GM12865 (cell line): Measurements from ENCODE around the gene CRISP2.

ENCODE experiments used
- DNase-seq: peaks from one replicate; pipeline ENCODE4 v3.0.0; 2010; ENCODE audit warnings: low read depth
- H3K4me3 ChIP-seq: 2 replicates; pipeline ENCODE4 v1.5.1; 2011; ENCODE audit warnings: mild to moderate bottlenecking, low read depth, low read length, control low read depth
- TF ChIP-seq, protein P1 (sequence below): IDR thresholded peaks from 2 replicates; pipeline ENCODE4 v1.5.1; 2011; ENCODE audit warnings: low read length, control low read depth, low read depth, inconsistent platforms; ENCODE audit not compliant: insufficient read depth; ENCODE audit errors: missing control alignments

CRISP2 gene

DNA sequence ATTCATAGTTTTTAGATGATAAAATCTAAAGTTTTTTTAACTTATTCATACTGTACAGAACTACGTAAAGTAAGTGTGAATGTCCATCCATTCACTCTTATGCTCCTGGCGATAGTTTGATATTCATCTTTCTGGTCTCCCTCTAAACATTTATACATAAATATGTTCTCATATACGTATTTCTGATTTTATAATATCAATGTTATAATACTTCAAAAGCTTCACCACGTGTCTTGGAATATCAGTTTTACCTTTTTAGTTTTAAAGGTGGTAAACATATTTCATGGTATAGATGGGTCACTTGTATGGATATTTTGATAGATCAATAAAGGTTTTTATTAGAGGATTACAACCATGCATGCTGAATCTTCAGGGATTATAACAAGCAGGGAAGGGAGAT, 66.4 kb downstream of the CRISP2 start:
- no peak for DNase-seq
- no peak overlapping the region for H3K4me3 ChIP-seq
- TF ChIP-seq, protein P1, sequence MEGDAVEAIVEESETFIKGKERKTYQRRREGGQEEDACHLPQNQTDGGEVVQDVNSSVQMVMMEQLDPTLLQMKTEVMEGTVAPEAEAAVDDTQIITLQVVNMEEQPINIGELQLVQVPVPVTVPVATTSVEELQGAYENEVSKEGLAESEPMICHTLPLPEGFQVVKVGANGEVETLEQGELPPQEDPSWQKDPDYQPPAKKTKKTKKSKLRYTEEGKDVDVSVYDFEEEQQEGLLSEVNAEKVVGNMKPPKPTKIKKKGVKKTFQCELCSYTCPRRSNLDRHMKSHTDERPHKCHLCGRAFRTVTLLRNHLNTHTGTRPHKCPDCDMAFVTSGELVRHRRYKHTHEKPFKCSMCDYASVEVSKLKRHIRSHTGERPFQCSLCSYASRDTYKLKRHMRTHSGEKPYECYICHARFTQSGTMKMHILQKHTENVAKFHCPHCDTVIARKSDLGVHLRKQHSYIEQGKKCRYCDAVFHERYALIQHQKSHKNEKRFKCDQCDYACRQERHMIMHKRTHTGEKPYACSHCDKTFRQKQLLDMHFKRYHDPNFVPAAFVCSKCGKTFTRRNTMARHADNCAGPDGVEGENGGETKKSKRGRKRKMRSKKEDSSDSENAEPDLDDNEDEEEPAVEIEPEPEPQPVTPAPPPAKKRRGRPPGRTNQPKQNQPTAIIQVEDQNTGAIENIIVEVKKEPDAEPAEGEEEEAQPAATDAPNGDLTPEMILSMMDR = no peak

DNA sequence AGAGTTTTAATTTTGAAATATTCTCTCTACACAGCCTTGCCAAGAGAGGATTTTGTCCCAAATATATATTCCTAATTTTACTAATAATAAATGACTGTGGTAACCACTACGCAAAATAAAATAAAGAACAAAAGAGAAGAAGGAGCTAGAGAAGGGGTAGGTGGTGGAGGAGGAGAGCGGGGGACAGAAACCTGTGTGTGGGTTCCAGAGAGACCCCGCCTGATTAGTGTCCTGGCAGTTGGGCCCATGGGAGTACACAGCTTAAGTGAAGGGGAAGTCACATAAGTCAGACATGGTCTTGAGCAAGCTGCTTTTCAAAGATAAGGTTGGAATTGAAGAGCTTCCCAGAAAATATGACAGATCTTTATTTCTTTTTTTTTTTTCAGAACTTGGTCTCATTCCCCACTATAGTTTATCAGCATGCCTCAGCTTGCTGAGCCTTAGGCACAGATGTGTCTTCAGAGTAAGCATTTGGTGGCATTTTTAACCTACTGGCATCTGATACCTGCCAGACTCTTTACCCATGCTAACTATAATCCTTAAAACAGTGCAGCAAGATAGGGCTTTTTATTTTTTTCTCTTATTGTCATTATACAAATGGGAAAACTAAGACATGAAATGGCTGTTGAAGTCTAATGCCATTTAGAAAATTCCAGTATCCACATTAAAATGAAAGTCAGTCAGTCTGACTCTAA, 67.1 kb downstream of the CRISP2 start:
- no peak overlapping the region for H3K4me3 ChIP-seq
- DNase-seq = no peak
- TF ChIP-seq, protein P1 = no peak

DNA sequence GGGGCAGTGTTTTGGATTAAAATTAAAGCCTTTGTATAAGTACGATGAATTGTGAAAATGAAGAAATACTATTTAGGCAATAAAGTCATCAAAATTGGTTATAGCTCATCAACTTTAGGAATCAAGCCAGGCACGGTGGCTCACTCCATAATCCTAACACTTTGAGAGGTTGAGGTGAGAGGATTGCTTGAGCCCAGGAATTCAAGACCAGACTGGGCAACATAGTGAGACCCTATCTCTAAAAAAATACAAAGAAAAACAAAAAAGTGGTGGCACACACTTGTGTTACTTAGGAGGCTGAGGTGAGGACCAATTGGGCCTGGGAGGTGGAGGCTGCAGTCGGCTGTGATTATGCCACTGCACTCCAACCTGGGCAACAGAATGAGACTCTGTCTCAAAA, 68.2 kb downstream of the CRISP2 start:
- TF ChIP-seq, protein P1 = no peak
- no peak overlapping the region for H3K4me3 ChIP-seq
- DNase-seq = no peak
